SK-N-MC (cell line): ENCODE results near the gene LHX6.

ENCODE experiments used
- DNase-seq: peaks from one replicate; pipeline ENCODE4 v3.0.0-alpha.2; 2011; ENCODE audit warnings: low read depth, low spot score
- H3K27ac ChIP-seq: fragments of 200-600 bp; sonication (generic); 2 replicates; pipeline ENCODE4 v1.5.1; 2016; ENCODE audit warnings: mixed run types
- H3K36me3 ChIP-seq: fragments of 200-600 bp; sonication (generic); 2 replicates; pipeline ENCODE4 v1.6.1; 2017; ENCODE audit warnings: antibody characterized with exemption, low read length, mixed read lengths; ENCODE audit not compliant: insufficient read depth
- H3K4me3 ChIP-seq: fragments of 200-600 bp; sonication (generic); 2 replicates; pipeline ENCODE4 v1.5.1; 2016
- H3K9ac ChIP-seq: fragments of 200-600 bp; sonication (generic); 2 replicates; pipeline ENCODE4 v1.8.0; 2017; ENCODE audit warnings: mixed run types, mixed read lengths; ENCODE audit not compliant: insufficient read length
- H3K9me3 ChIP-seq: fragments of 200-600 bp; sonication (generic); 2 replicates; pipeline ENCODE4 v1.6.1; 2017; ENCODE audit warnings: low read depth, mild to moderate bottlenecking, antibody characterized with exemption, low read length, moderate library complexity, mixed read lengths
- EZH2 ChIP-seq: fragments of 200-600 bp; sonication (generic); IDR thresholded peaks from one replicate; pipeline ENCODE4 v1.6.1; 2017; ENCODE audit warnings: antibody characterized with exemption
- FOXP2 ChIP-seq: optimal IDR thresholded peaks from 2 replicates; pipeline ENCODE3; 2011; ENCODE audit warnings: mild to moderate bottlenecking, moderate library complexity; ENCODE audit not compliant: insufficient read depth; ENCODE audit errors: extremely low read length, control extremely low read depth
- POLR2AphosphoS5 ChIP-seq: IDR thresholded peaks from 2 replicates; pipeline ENCODE4 v1.6.1; 2012; ENCODE audit warnings: mild to moderate bottlenecking, low read depth, low read length, borderline replicate concordance

Gene LHX6

DNA sequence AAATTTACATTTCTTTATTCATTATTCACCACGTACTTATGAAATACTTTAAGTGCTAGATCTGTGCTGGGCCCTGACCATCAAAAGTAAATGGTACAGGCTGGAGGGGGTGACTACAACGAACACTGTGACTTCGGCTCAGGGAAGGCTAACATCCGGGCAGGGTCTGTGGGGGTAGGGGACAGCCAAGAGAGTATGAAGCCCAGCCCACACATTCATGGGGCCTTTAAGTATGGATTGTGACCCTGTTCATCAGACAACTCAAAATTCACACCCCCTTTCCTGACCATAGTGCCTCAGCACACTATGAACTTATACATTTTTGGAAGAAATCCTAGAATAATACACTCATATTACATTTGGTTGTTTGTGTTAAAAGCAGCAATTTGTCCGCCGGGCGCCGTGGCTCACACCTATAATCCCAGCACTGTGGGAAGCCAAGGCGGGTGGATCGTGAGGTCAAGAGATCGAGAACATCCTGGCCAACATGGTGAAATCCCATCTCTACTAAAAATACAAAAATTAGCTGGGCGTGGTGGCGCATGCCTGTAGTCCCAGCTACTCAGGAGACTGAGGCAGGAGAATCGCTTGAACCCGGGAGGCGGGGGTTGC, 35.7 kb downstream of the LHX6 start:
- Histone ChIP-seq H3K36me3 (no peaks in the 10 kb centered on the region), H3K9ac (no peak overlapping the region), H3K27ac (no peak overlapping the region), H3K9me3 (no peaks in the 10 kb centered on the region), H3K4me3 (no peak overlapping the region)
- no peak for DNase-seq
- no peak for TF ChIP-seq POLR2AphosphoS5
- no peak for TF ChIP-seq FOXP2

GRCh38 chr9:122192261-122192875, 36.4 kb downstream of the LHX6 start:
- H3K9ac ChIP-seq = no peak overlapping the region
- H3K4me3 ChIP-seq = no peak overlapping the region
- DNase-seq = no peak
- H3K27ac ChIP-seq = no peak overlapping the region
- H3K36me3 ChIP-seq = no peaks in the 10 kb centered on the region
- no peaks in the 10 kb centered on the region for H3K9me3 ChIP-seq
- TF ChIP-seq POLR2AphosphoS5 = no peak

DNA sequence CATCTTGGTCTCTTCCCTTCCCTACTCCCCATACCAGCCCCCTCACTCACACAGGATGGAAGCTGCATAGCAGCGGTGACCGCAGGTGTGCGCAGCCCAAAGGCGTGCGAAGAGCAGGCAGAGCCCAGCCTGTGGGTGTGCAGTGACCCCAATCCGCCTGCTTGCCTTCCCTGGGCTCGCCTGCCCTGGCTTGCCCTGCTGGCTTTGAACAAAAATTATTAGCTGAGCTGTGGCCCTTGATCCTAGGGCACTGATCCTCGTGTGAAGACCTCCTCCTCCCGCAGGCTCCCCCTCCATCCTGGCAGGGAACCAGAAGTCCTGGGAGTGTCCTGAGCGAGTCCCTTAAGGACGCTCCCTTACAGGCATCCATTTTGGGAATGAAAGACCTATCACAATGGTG, 37.2 kb downstream of the LHX6 start:
- Histone ChIP-seq H3K9ac (no peak overlapping the region), H3K4me3 (no peak overlapping the region), H3K9me3 (no peaks in the 10 kb centered on the region), H3K36me3 (no peaks in the 10 kb centered on the region), H3K27ac (no peak overlapping the region)
- TF ChIP-seq POLR2AphosphoS5 (no peak), FOXP2 (no peak), EZH2 (no peak)
- DNase-seq = no peak

DNA sequence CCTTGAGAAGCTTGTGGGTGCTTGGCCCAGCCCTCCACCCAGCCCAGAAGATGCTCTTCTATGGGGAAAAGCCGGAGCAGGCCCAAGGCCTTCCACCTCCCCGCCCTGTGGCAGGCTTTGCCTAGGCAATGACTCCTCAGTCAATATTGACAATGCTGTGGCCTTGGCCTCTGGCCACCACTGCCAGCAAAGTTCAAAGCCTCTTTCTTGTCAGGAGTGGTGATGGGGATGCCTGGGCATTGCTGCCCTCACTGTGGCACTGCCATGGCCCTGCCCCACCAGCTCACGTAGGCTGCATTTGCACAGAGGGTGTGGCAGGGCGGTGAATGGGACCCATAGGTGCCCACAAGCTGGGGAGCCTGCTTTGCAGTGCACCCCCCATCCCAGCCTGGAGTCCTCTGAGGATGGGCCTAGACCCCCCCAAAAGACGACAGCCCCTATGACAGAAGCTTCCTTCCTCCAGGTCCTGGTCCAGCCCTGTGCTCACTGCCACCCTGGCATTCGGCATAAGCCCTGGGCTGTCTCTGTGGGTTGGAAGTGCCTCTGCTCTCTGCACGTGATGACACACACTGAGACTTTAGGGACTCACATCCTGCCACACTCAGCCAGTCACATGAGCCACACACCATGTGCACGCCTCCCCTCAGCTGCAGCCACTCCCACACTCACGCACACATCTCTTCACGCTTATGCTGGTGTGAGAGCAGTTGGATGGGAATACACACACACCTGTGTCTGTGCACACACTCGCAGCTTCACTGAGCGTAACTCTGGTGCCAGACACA, 38.0 kb downstream of the LHX6 start:
- no peak overlapping the region for H3K9ac ChIP-seq
- H3K9me3 ChIP-seq = no peaks in the 10 kb centered on the region

DNA sequence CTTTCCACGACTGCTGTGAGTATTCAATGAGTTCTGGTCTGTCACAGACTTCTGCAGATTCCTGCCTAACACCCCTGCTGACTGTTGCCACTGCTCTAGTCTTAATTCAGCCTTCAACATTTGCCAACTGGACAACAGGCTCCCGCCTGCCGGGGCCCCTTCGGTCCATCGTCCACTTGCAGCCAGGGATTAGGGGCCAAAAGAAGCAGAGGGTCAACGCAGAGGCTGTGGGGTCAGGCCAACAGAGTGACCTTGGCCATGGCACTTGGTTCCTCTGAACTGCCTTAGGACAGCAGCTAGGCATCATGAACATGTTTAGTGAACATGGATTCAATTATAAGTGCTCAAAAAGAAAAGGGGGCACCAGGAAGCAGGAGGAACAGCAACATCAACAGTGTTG, 40.4 kb downstream of the LHX6 start:
- no peak overlapping the region for H3K9ac ChIP-seq
- no peaks in the 10 kb centered on the region for H3K9me3 ChIP-seq
- no peak for TF ChIP-seq EZH2
- no peak for TF ChIP-seq FOXP2
- TF ChIP-seq POLR2AphosphoS5 = no peak
- H3K4me3 ChIP-seq = no peak overlapping the region
- H3K36me3 ChIP-seq = no peaks in the 10 kb centered on the region
- no peak overlapping the region for H3K27ac ChIP-seq
- DNase-seq = no peak

More for the DNA sequence above, 38.0 kb downstream of the LHX6 start:
- H3K4me3 ChIP-seq = no peak overlapping the region
- no peak for DNase-seq
- H3K27ac ChIP-seq = no peak overlapping the region
- no peak for TF ChIP-seq POLR2AphosphoS5
- TF ChIP-seq EZH2 = no peak
- TF ChIP-seq FOXP2 = no peak
- no peaks in the 10 kb centered on the region for H3K36me3 ChIP-seq

- no peak for TF ChIP-seq FOXP2
- TF ChIP-seq EZH2 = no peak
- TF ChIP-seq POLR2AphosphoS5 = no peak
- H3K9me3 ChIP-seq = no peaks in the 10 kb centered on the region
- H3K4me3 ChIP-seq = no peak overlapping the region
- H3K36me3 ChIP-seq = no peaks in the 10 kb centered on the region
- no peak for DNase-seq
- no peak overlapping the region for H3K9ac ChIP-seq
- H3K27ac ChIP-seq = no peak overlapping the region
Measured at GRCh38 chr9:122186777-122187470, 41.8 kb downstream of the LHX6 start.

DNA sequence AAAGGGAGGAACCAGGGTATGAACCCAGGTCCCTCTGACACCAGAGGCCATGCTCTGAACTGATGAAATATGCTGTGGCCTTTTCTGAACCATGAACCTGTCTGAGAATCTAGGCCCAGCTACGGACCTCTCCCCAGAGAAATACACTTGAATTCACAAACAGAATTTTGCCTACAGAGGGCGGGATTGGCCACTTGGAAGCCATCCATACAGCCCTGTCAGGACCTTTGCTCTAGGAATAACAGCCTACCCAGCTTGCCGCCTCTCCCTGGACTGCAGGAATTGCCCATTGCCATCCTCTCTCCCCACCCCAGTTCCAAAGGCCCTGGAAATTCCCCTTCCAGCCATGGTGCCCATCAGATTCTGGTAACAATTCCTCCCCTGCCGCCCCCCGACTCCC, 42.5 kb downstream of the LHX6 start:
- no peak overlapping the region for H3K9ac ChIP-seq
- TF ChIP-seq FOXP2 (no peak), EZH2 (no peak), POLR2AphosphoS5 (no peak)
- DNase-seq = no peak

GRCh38 chr9:122184551-122184950, 44.2 kb downstream of the LHX6 start:
- no peak for TF ChIP-seq EZH2
- no peak for TF ChIP-seq POLR2AphosphoS5
- no peak for TF ChIP-seq FOXP2

More for the DNA sequence above, 42.5 kb downstream of the LHX6 start:
- Histone ChIP-seq H3K9me3 (no peaks in the 10 kb centered on the region), H3K27ac (no peak overlapping the region), H3K4me3 (no peak overlapping the region), H3K36me3 (no peaks in the 10 kb centered on the region)

More at GRCh38 chr9:122184551-122184950, 44.2 kb downstream of the LHX6 start:
- no peak overlapping the region for H3K4me3 ChIP-seq
- no peak for DNase-seq
- H3K36me3 ChIP-seq = no peaks in the 10 kb centered on the region
- no peak overlapping the region for H3K27ac ChIP-seq
- H3K9me3 ChIP-seq = no peaks in the 10 kb centered on the region
- no peak overlapping the region for H3K9ac ChIP-seq
